Endothelial cell of umbilical vein (primary cell): ENCODE data around the gene TMEM266. TPM values are rescaled to one million over a fixed set of nuclear protein-coding genes. Genes with fewer than 3 reads are reported as not detected.

ENCODE experiments used
- BruUV-seq: library from RNA; stranded (reverse); fragments of 400-500 nt; replicated peaks from 2 replicates; lab custom pipeline; 2021; lab: Mats Ljungman, UMichigan
- CTCF ChIA-PET: fragments of 300-600, 350-600 bp; sonication (Branson Sonifier 250); formaldehyde crosslinking; loops from one replicate; lab custom pipeline; 2021; ENCODE audit warnings: antibody characterized with exemption, inconsistent platforms; lab: Charles Lee
- POLR2A ChIA-PET: fragments of 300-600, 350-600 bp; sonication (Branson Sonifier 250); formaldehyde crosslinking; loops from one replicate; lab custom pipeline; 2021; ENCODE audit warnings: antibody characterized with exemption, inconsistent platforms; lab: Charles Lee
- DNase-seq: peaks from one replicate; pipeline ENCODE4 v3.0.0-alpha.2; 2011; ENCODE audit warnings: low read depth, low spot score
- FAIRE-seq: peaks from 2 replicates; lab custom pipeline; 2011; peaks lifted over from hg19 to GRCh38; lab: Jason Lieb, UNC
- H2AFZ ChIP-seq: 2 replicates; pipeline ENCODE4 v1.6.0; 2012; ENCODE audit warnings: low read depth, low read length, control low read depth, inconsistent platforms
- H3K27ac ChIP-seq: 2 replicates; pipeline ENCODE4 v1.5.1; 2011; ENCODE audit warnings: low read depth, mild to moderate bottlenecking, control low read depth, low read length, moderate library complexity; ENCODE audit not compliant: insufficient read depth
- H3K27me3 ChIP-seq, 2 experiments: 2 replicates each; pipeline versions ENCODE4 v1.6.0 to v1.6.1; 2011; ENCODE audit warnings: low read length in 2 of 2, mixed read lengths in 1 of 2; ENCODE audit not compliant: control insufficient read depth in 2 of 2, insufficient read depth in 2 of 2
- H3K36me3 ChIP-seq, 2 experiments: 2 replicates in 1 of 2; 3 replicates in 1 of 2; pipeline ENCODE4 v1.5.1; 2011; ENCODE audit warnings: low read length in 2 of 2, mild to moderate bottlenecking in 1 of 2, moderate library complexity in 1 of 2; ENCODE audit not compliant: control insufficient read depth in 2 of 2, insufficient read depth in 2 of 2; ENCODE audit errors: extremely low read depth in 1 of 2
- H3K4me1 ChIP-seq: 3 replicates; pipeline ENCODE4 v1.5.1; 2011; ENCODE audit warnings: mild to moderate bottlenecking, low read length; ENCODE audit not compliant: control insufficient read depth, insufficient read depth; ENCODE audit errors: extremely low read depth
- H3K4me2 ChIP-seq: 2 replicates; pipeline ENCODE4 v1.6.1; 2011; ENCODE audit warnings: low read length, control low read depth, mixed read lengths; ENCODE audit not compliant: insufficient read depth
- H3K4me3 ChIP-seq, 3 experiments: fragments of 200-600 bp in 1 of 3; sonication (generic), shearing (Covaris generic) in 1 of 3; replicated peaks in 1 of 3; 2 replicates each; pipeline ENCODE4 v1.5.1; 2011 to 2016; ENCODE audit warnings: control low read depth in 3 of 3, low read length in 3 of 3, mild to moderate bottlenecking in 2 of 3, inconsistent platforms in 1 of 3, low read depth in 1 of 3, moderate library complexity in 1 of 3; ENCODE audit not compliant: insufficient read depth in 1 of 3
- H3K79me2 ChIP-seq: 2 replicates; pipeline ENCODE4 v1.6.0; 2012; ENCODE audit warnings: low read length, inconsistent platforms; ENCODE audit not compliant: control insufficient read depth, insufficient read depth
- H3K9ac ChIP-seq: replicated peaks from 2 replicates; pipeline ENCODE3; 2011; ENCODE audit warnings: low read length, control low read depth; ENCODE audit not compliant: insufficient read depth; ENCODE audit errors: extremely low read depth
- H3K9me1 ChIP-seq: replicated peaks from 3 replicates; pipeline ENCODE4 v1.6.0; 2011; ENCODE audit warnings: mild to moderate bottlenecking, low read length; ENCODE audit not compliant: control insufficient read depth, insufficient read depth; ENCODE audit errors: extremely low read depth
- H3K9me3 ChIP-seq: replicated peaks from 2 replicates; pipeline ENCODE4 v1.5.1; 2012; ENCODE audit warnings: low read length, inconsistent platforms; ENCODE audit not compliant: control insufficient read depth, insufficient read depth
- H4K20me1 ChIP-seq: replicated peaks from 2 replicates; pipeline ENCODE3; 2011; ENCODE audit warnings: mild to moderate bottlenecking, low read length; ENCODE audit not compliant: control insufficient read depth, insufficient read depth; ENCODE audit errors: extremely low read depth
- EZH2 ChIP-seq: IDR thresholded peaks from 2 replicates; pipeline ENCODE4 v1.6.1; 2012; ENCODE audit warnings: borderline replicate concordance, low read depth, mild to moderate bottlenecking, moderate library complexity, low read length, inconsistent platforms; ENCODE audit not compliant: severe bottlenecking
- FOS ChIP-seq: IDR thresholded peaks from 2 replicates; pipeline ENCODE4 v1.6.1; 2011; ENCODE audit warnings: mild to moderate bottlenecking, low read length, moderate library complexity, borderline replicate concordance; ENCODE audit not compliant: insufficient read depth
- GATA2 ChIP-seq: IDR thresholded peaks from 2 replicates; pipeline ENCODE4 v1.7.0; 2011; ENCODE audit warnings: low read depth, mild to moderate bottlenecking, moderate library complexity, mixed read lengths, low read length; ENCODE audit not compliant: insufficient read length, insufficient read depth
- JUN ChIP-seq: IDR thresholded peaks from 2 replicates; pipeline ENCODE4 v1.6.1; 2011; ENCODE audit warnings: borderline replicate concordance, low read depth; ENCODE audit not compliant: insufficient read length, insufficient read depth
- MAX ChIP-seq: IDR thresholded peaks from 2 replicates; pipeline ENCODE4 v1.6.1; 2011; ENCODE audit not compliant: insufficient read depth, insufficient read length
- MYC ChIP-seq: IDR thresholded peaks from one replicate; pipeline ENCODE4 v1.6.1; 2011; ENCODE audit warnings: mild to moderate bottlenecking, low read depth, low read length
- POLR2A ChIP-seq: IDR thresholded peaks from 2 replicates; pipeline ENCODE4 v1.6.1; 2012; ENCODE audit warnings: low read depth, mild to moderate bottlenecking, control low read depth, low read length
- POLR2AphosphoS5 ChIP-seq: IDR thresholded peaks from 2 replicates; pipeline ENCODE4 v1.6.1; 2012; ENCODE audit warnings: low read depth, mild to moderate bottlenecking, control low read depth, low read length, moderate library complexity; ENCODE audit not compliant: insufficient read depth
- dilution Hi-C: fragments of 300-500 bp; cut with MboI; formaldehyde crosslinking; loops from one replicate; pipeline ENCODE4 v1.15.0; 2019; ENCODE audit warnings: low sequenced_read_pairs; ENCODE audit not compliant: extremely low pct_ligation_motif_present
- intact Hi-C: fragments of 100-400 bp; cut with micrococcal nuclease; formaldehyde crosslinking; loops from one replicate; pipeline ENCODE4 v1.10.0; 2022
- polyA plus RNA-seq, 4 experiments: library from polyadenylated mRNA; depleted of rRNA in 3 of 4; stranded (reverse) in 3 of 4; unstranded in 1 of 4; fragments of >200 nt; gene quantifications; 2 replicates each; pipeline versions ENCODE4 v1.2.1 to v1.2.3, GENCODE V29; 2011 to 2012; ENCODE audit warnings: missing spikeins in 1 of 4
- total RNA-seq: library from RNA; stranded (reverse); gene quantifications from 2 replicates; pipeline ENCODE4 v1.2.3, GENCODE V29; 2021
- TF ChIP-seq, protein P1 (sequence below), 2 donors: IDR thresholded peaks; 1 replicate in 1 of 2; 2 replicates in 1 of 2; pipeline ENCODE4 v1.5.1; 2011; ENCODE audit warnings: low read length in 2 of 2, mild to moderate bottlenecking in 2 of 2, moderate library complexity in 2 of 2, control low read depth in 1 of 2, inconsistent platforms in 1 of 2, low read depth in 1 of 2; ENCODE audit not compliant: insufficient read depth in 1 of 2; ENCODE audit errors: extremely low read depth in 1 of 2

Gene TMEM266
- total and polyA plus RNA-seq, 2 donors (not counting 3 experiments of a cell fraction or from before 2014, with no cell fraction given): not detected

- peaks cover 1 to 6% of the 10 kb centered on the region in 2 experiments for H3K27me3 ChIP-seq
- no peak overlapping the region for H3K4me2 ChIP-seq
- DNase-seq: no peak
- intact Hi-C loops: no loop called here
- no peak overlapping the region for H3K27ac ChIP-seq
- no peaks in the 10 kb centered on the region for H4K20me1 ChIP-seq
- no peaks in the 10 kb centered on the region for H3K36me3 ChIP-seq
- no peak overlapping the region for H3K9ac ChIP-seq
- ChIA-PET POLR2A (no interaction called here), CTCF (interaction anchor here (2.1 kb wide), 1 partner anchor 38 kb away, joined by 6 read pairs; no protein-coding TSS in a partner anchor)
- no peaks in the 10 kb centered on the region for H3K9me3 ChIP-seq
- no TSS peak for BruUV-seq
- no peak for FAIRE-seq
- H2AFZ ChIP-seq: no peak overlapping the region
- dilution Hi-C loops: no loop called here
- TF ChIP-seq MAX (no peak), POLR2A (no peak), FOS (no peak)
- TF ChIP-seq, protein P1, sequence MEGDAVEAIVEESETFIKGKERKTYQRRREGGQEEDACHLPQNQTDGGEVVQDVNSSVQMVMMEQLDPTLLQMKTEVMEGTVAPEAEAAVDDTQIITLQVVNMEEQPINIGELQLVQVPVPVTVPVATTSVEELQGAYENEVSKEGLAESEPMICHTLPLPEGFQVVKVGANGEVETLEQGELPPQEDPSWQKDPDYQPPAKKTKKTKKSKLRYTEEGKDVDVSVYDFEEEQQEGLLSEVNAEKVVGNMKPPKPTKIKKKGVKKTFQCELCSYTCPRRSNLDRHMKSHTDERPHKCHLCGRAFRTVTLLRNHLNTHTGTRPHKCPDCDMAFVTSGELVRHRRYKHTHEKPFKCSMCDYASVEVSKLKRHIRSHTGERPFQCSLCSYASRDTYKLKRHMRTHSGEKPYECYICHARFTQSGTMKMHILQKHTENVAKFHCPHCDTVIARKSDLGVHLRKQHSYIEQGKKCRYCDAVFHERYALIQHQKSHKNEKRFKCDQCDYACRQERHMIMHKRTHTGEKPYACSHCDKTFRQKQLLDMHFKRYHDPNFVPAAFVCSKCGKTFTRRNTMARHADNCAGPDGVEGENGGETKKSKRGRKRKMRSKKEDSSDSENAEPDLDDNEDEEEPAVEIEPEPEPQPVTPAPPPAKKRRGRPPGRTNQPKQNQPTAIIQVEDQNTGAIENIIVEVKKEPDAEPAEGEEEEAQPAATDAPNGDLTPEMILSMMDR (IDR thresholded peaks at IDR 0.05; ENCODE audit: extremely low read depth in 1 of 2, insufficient read depth in 1 of 2, low read depth in 1 of 2, low read length in 2 of 2): no peak
- no peaks in the 10 kb centered on the region for H3K9me1 ChIP-seq
- H3K79me2 ChIP-seq: no peaks in the 10 kb centered on the region
- no peaks in the 10 kb centered on the region for H3K4me1 ChIP-seq
- H3K4me3 ChIP-seq: no peak overlapping the region
Measured at GRCh38 chr15:76101655-76102054, 41.9 kb downstream of the TMEM266 start.

DNA sequence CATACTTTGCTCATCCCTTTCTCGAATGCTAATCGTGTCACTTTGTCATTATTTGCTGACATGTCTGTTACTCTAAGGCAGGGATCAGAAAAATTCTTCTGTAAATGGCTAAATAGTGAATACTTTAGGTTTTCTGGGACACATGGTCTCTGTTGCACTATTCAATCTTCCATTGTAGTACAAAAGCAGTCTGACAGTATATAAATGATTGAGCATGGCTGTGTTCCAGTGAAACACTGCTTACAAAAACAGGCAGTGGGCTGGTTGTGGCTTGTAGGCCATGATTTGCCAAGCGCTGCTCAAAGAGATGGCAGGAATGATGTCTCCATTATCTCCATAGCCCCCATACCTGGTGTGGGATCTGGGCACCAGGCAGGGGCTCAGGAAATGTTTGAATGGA is 45.6 kb downstream of the TMEM266 start:
- TF ChIP-seq POLR2A (no peak), POLR2AphosphoS5 (no peak), EZH2 (no peak), MAX (no peak), JUN (no peak), FOS (no peak), GATA2 (no peak), MYC (no peak)
- TF ChIP-seq, protein P1 (IDR thresholded peaks at IDR 0.05; ENCODE audit: extremely low read depth in 1 of 2, insufficient read depth in 1 of 2, low read depth in 1 of 2, low read length in 2 of 2): no peak
- FAIRE-seq (no peak), DNase-seq (no peak)
- Histone ChIP-seq H4K20me1 (no peaks in the 10 kb centered on the region), H2AFZ (no peak overlapping the region), H3K4me3 (no peak overlapping the region), H3K9me1 (no peaks in the 10 kb centered on the region), H3K79me2 (no peaks in the 10 kb centered on the region), H3K9me3 (no peaks in the 10 kb centered on the region), H3K27ac (no peak overlapping the region), H3K36me3 (no peaks in the 10 kb centered on the region), H3K9ac (no peak overlapping the region), H3K4me1 (no peaks in the 10 kb centered on the region), H3K4me2 (no peak overlapping the region), H3K27me3 (peaks cover 1 to 5% of the 10 kb centered on the region in 2 experiments)
- intact Hi-C loops: no loop called here
- dilution Hi-C loops: no loop called here
- BruUV-seq: no TSS peak
- CTCF ChIA-PET: no interaction called here
- POLR2A ChIA-PET: no interaction called here
